ENCODE data around the gene FBXO46.

The FBXO46 gene

GRCh38 chr19:45766869-45767346, 36.2 kb upstream of the FBXO46 start:
- H3K27me3 ChIP-seq: peaks cover 19% of the 10 kb centered on the region
- H3K36me3 ChIP-seq: no peaks in the 10 kb centered on the region
- H3K9me3 ChIP-seq: no peaks in the 10 kb centered on the region
- no peak overlapping the region for H3K9ac ChIP-seq
- H3K27ac ChIP-seq: no peak overlapping the region
- peaks cover 12% of the 10 kb centered on the region for H4K20me1 ChIP-seq
- H3K4me2 ChIP-seq: peak overlapping the region; percentile 98
- TF ChIP-seq Cebpa-rat (IDR thresholded peaks at IDR 0.05): no peak
- peaks cover 63% of the 10 kb centered on the region for H3K4me1 ChIP-seq
- H3K4me3 ChIP-seq: peak overlapping the region; percentile 85; the same call in 1 of the 2 replicates

GRCh38 chr19:45766296-45766868, 35.7 kb upstream of the FBXO46 start:
- H3K36me3 ChIP-seq: no peaks in the 10 kb centered on the region
- no peak overlapping the region for H3K27ac ChIP-seq
- H4K20me1 ChIP-seq: peaks cover 6% of the 10 kb centered on the region
- H3K4me1 ChIP-seq: peaks cover 63% of the 10 kb centered on the region
- H3K9me3 ChIP-seq: no peaks in the 10 kb centered on the region
- H3K9ac ChIP-seq: no peak overlapping the region
- H3K4me3 ChIP-seq: no peak overlapping the region
- H3K27me3 ChIP-seq: peaks cover 19% of the 10 kb centered on the region
- TF ChIP-seq Cebpa-rat (IDR thresholded peaks at IDR 0.05): no peak
- H3K4me2 ChIP-seq: peak overlapping the region; percentile 98; the same call in 1 of the 2 replicates

- peaks cover 58% of the 10 kb centered on the region for H3K4me1 ChIP-seq
- no peak for TF ChIP-seq Cebpa-rat (IDR thresholded peaks at IDR 0.05)
- peaks cover under 1% of the 10 kb centered on the region for H4K20me1 ChIP-seq
- H3K9me3 ChIP-seq: no peaks in the 10 kb centered on the region
- no peaks in the 10 kb centered on the region for H3K36me3 ChIP-seq
- no peak overlapping the region for H3K9ac ChIP-seq
- peaks cover 19% of the 10 kb centered on the region for H3K27me3 ChIP-seq
- no peak overlapping the region for H3K27ac ChIP-seq
- no peak overlapping the region for H3K4me2 ChIP-seq
- H3K4me3 ChIP-seq: no peak overlapping the region
Measured at GRCh38 chr19:45765702-45766295, 35.1 kb upstream of the FBXO46 start.

GRCh38 chr19:45764945-45765701, 34.4 kb upstream of the FBXO46 start:
- Histone ChIP-seq H3K27me3 (peaks cover 19% of the 10 kb centered on the region), H3K9ac (no peak overlapping the region), H3K4me3 (no peak overlapping the region), H4K20me1 (no peaks in the 10 kb centered on the region; the same call in 1 of the 2 replicates), H3K4me2 (peak overlapping the region; percentile 54; the same call in 1 of the 2 replicates), H3K4me1 (peaks cover 57% of the 10 kb centered on the region), H3K36me3 (no peaks in the 10 kb centered on the region), H3K9me3 (no peaks in the 10 kb centered on the region), H3K27ac (no peak overlapping the region)
- no peak for TF ChIP-seq Cebpa-rat (IDR thresholded peaks at IDR 0.05)

GRCh38 chr19:45764475-45764874, 33.8 kb upstream of the FBXO46 start:
- H4K20me1 ChIP-seq: no peaks in the 10 kb centered on the region; the same call in 1 of the 2 replicates
- H3K27ac ChIP-seq: no peak overlapping the region
- H3K9me3 ChIP-seq: no peaks in the 10 kb centered on the region
- H3K9ac ChIP-seq: no peak overlapping the region
- no peaks in the 10 kb centered on the region for H3K36me3 ChIP-seq
- TF ChIP-seq Cebpa-rat (IDR thresholded peaks at IDR 0.05): no peak
- peak overlapping the region; percentile 54; the same call in 1 of the 2 replicates for H3K4me2 ChIP-seq
- peaks cover 19% of the 10 kb centered on the region for H3K27me3 ChIP-seq
- H3K4me3 ChIP-seq: no peak overlapping the region
- peaks cover 57% of the 10 kb centered on the region for H3K4me1 ChIP-seq

- no peak overlapping the region for H3K27ac ChIP-seq
- H3K4me2 ChIP-seq: peak overlapping the region; percentile 54
- H3K4me3 ChIP-seq: no peak overlapping the region
Measured at GRCh38 chr19:45763691-45764294, 33.1 kb upstream of the FBXO46 start.

GRCh38 chr19:45762870-45763631, 32.4 kb upstream of the FBXO46 start:
- H3K9me3 ChIP-seq: no peaks in the 10 kb centered on the region
- H3K36me3 ChIP-seq: no peaks in the 10 kb centered on the region

More at GRCh38 chr19:45763691-45764294, 33.1 kb upstream of the FBXO46 start:
- Histone ChIP-seq H4K20me1 (no peaks in the 10 kb centered on the region; the same call in 1 of the 2 replicates), H3K9ac (no peak overlapping the region), H3K36me3 (no peaks in the 10 kb centered on the region), H3K9me3 (no peaks in the 10 kb centered on the region), H3K4me1 (peaks cover 57% of the 10 kb centered on the region), H3K27me3 (peaks cover 19% of the 10 kb centered on the region)
- no peak for TF ChIP-seq Cebpa-rat (IDR thresholded peaks at IDR 0.05)

GRCh38 chr19:45761714-45762113, 31.0 kb upstream of the FBXO46 start:
- no peak overlapping the region for H3K9ac ChIP-seq

More at GRCh38 chr19:45762870-45763631, 32.4 kb upstream of the FBXO46 start:
- Histone ChIP-seq H3K9ac (no peak overlapping the region), H3K27me3 (peaks cover 14% of the 10 kb centered on the region), H3K27ac (peak overlapping the region; percentile 30; the same call in 1 of the 2 replicates), H3K4me2 (peak overlapping the region; percentile 54), H3K4me3 (no peak overlapping the region), H3K4me1 (peaks cover 54% of the 10 kb centered on the region), H4K20me1 (no peaks in the 10 kb centered on the region; the same call in 1 of the 2 replicates)
- TF ChIP-seq Cebpa-rat (IDR thresholded peaks at IDR 0.05): no peak

GRCh38 chr19:45758921-45759320, 28.2 kb upstream of the FBXO46 start:
- no peak for TF ChIP-seq Cebpa-rat (IDR thresholded peaks at IDR 0.05)
- no peak overlapping the region for H3K4me3 ChIP-seq
- H3K9me3 ChIP-seq: no peaks in the 10 kb centered on the region
- H4K20me1 ChIP-seq: no peaks in the 10 kb centered on the region
- no peak overlapping the region for H3K27ac ChIP-seq
- no peaks in the 10 kb centered on the region for H3K27me3 ChIP-seq
- H3K4me2 ChIP-seq: no peak overlapping the region
- H3K36me3 ChIP-seq: no peaks in the 10 kb centered on the region
- peaks cover 27% of the 10 kb centered on the region for H3K4me1 ChIP-seq
- H3K9ac ChIP-seq: no peak overlapping the region

More at GRCh38 chr19:45761714-45762113, 31.0 kb upstream of the FBXO46 start:
- Histone ChIP-seq H3K4me1 (peaks cover 40% of the 10 kb centered on the region), H3K4me2 (peak overlapping the region; percentile 54), H3K27me3 (0 out of 2 replicates have a peak, but pooled peaks cover under 1% of the 10 kb centered on the region), H4K20me1 (no peaks in the 10 kb centered on the region; the same call in 1 of the 2 replicates), H3K36me3 (no peaks in the 10 kb centered on the region), H3K9me3 (no peaks in the 10 kb centered on the region), H3K27ac (peak overlapping the region; percentile 55; the same call in 1 of the 2 replicates), H3K4me3 (no peak overlapping the region)
- no peak for TF ChIP-seq Cebpa-rat (IDR thresholded peaks at IDR 0.05)
